Omental fat pad (tissue), 4 donors: ENCODE results near the gene GRIP2. TPM values are rescaled to one million over a fixed set of nuclear protein-coding genes. Genes with fewer than 3 reads are reported as not detected.

ENCODE experiments used
- ATAC-seq: fragments of 150-250 bp; one replicate; pipeline ENCODE4 v1.9.1; 2016; ENCODE audit warnings: mild to moderate bottlenecking, moderate library complexity; ENCODE audit not compliant: low FRiP score
- DNase-seq: peaks from one replicate; pipeline ENCODE4 v3.0.0-alpha.2; 2019; ENCODE audit warnings: low spot score
- CTCF ChIP-seq, 3 donors: fragments of 450-650 bp; IDR thresholded peaks; one replicate each; pipeline ENCODE4 v1.5.1; 2016 to 2017; ENCODE audit warnings: antibody characterized with exemption in 3 of 3, mild to moderate bottlenecking in 3 of 3, moderate library complexity in 2 of 3
- total RNA-seq, 4 donors: library from RNA; depleted of rRNA; stranded (reverse); fragments of >200 nt; gene quantifications; one replicate each; pipeline ENCODE4 v1.1.0, GENCODE V29; 2016

The GRIP2 gene
- total RNA-seq, 4 donors from 2014 or later = 0.69 to 2.6 (median 1.2) TPM

GRCh38 chr3:14491396-14492190 lies 48.5 kb downstream of the GRIP2 start:
- no peak for ATAC-seq
- no peak for TF ChIP-seq CTCF (IDR thresholded peaks at IDR 0.05)
- no peak for DNase-seq

- no peak for TF ChIP-seq CTCF (IDR thresholded peaks at IDR 0.05)
- no peak for ATAC-seq
- no peak for DNase-seq
Observed at GRCh38 chr3:14490831-14491230, 49.3 kb downstream of the GRIP2 start.

GRCh38 chr3:14490255-14490654 lies 49.9 kb downstream of the GRIP2 start:
- TF ChIP-seq CTCF (IDR thresholded peaks at IDR 0.05) = no peak
- ATAC-seq (no peak), DNase-seq (no peak)

GRCh38 chr3:14489641-14490040 lies 50.5 kb downstream of the GRIP2 start:
- DNase-seq = no peak
- ATAC-seq = no peak
- no peak for TF ChIP-seq CTCF (IDR thresholded peaks at IDR 0.05)

GRCh38 chr3:14488286-14489041 lies 51.7 kb downstream of the GRIP2 start:
- DNase-seq = no peak
- no peak for TF ChIP-seq CTCF (IDR thresholded peaks at IDR 0.05)

GRCh38 chr3:14487821-14488220 lies 52.3 kb downstream of the GRIP2 start:
- ATAC-seq = no peak

More at GRCh38 chr3:14488286-14489041, 51.7 kb downstream of the GRIP2 start:
- ATAC-seq = peak; percentile 8

More at GRCh38 chr3:14487821-14488220, 52.3 kb downstream of the GRIP2 start:
- no peak for DNase-seq
- no peak for TF ChIP-seq CTCF (IDR thresholded peaks at IDR 0.05)
